GM19193 (cell line): Measurements from ENCODE around the gene BNIP3.

Experiments
- POLR2A ChIP-seq: IDR thresholded peaks from 4 replicates; pipeline ENCODE4 v1.6.1; 2011; ENCODE audit not compliant: insufficient read depth, insufficient read length; ENCODE audit errors: extremely low read depth

Gene BNIP3

DNA sequence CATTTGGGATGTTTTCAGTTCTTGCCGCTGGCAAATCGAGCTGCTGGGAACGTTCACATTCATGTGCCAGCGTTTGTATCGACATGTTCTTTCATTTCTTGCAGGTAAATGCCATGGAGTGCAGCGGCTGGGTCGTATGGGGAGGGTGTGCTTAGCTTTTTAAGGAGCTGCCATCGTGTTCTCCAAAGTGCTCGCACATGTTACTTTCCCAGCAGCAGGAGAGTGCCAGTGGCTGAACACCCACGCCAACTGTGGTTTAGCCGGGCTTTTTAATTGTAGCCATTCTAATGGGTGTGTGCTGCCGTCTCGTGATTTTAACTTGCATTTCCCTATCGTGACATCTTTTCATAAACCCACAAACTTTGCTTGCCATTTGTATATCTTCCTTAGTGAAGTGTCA lies 11.6 kb upstream of the BNIP3 start:
- no peak for TF ChIP-seq POLR2A

DNA sequence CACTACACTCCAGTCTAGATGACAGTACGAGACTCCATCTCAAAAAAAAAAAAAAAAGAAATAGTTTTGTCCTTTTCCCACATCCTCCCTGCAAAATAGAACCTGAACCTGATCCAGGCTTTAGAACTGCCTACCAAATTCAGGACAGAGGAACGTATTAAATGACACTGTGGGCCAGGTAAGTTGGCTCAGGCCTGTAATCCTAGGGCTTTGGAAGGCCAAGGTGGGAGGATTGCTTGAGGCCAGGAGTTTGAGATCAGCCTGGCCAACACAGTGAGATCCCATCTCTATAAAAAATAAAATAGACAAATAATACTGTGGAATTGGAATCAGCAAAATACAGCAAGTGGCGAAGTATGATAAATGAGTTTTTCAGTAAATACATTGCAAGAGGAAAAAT lies 10.0 kb upstream of the BNIP3 start:
- no peak for TF ChIP-seq POLR2A

DNA sequence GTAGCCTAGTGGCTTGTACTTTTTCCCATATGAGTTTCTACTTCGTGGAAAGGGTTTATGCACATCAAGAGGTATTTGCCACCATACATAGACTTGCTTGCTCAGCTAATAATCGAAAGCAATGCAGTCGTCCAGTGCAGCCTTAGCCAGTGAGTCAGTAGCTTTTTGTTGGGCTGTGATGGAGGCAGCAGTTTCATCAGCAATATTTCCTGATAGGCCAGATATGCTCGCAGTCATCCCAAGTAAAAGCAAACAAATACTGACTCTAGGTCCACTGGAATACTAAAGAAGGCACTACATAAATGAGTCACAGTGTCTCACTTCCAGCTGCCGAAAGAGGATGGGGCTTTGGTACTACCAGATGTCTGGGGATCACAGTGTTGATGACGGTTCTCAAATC lies 2.1 kb upstream of the BNIP3 start:
- TF ChIP-seq POLR2A = no peak

DNA sequence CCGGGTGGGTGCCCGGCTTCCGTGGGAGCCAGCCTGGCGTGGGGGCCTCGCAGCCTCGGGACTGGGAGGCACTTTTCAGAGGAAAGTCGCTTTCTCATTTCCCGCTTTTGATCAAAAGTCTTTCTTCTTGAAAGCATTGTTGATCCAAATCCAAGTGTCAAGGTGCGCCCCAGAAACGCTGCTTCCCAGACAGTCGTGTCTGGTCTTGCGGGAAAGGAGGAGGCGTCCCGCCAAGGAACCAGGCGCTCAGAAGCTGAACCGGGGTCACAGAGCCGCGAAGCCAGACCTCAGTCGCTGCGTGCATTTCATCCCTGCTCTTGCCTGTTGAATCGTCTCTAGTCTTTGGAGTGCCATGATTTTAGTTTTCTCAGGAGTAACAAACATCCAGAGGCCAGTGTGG lies 1.1 kb upstream of the BNIP3 start:
- TF ChIP-seq POLR2A = no peak

DNA sequence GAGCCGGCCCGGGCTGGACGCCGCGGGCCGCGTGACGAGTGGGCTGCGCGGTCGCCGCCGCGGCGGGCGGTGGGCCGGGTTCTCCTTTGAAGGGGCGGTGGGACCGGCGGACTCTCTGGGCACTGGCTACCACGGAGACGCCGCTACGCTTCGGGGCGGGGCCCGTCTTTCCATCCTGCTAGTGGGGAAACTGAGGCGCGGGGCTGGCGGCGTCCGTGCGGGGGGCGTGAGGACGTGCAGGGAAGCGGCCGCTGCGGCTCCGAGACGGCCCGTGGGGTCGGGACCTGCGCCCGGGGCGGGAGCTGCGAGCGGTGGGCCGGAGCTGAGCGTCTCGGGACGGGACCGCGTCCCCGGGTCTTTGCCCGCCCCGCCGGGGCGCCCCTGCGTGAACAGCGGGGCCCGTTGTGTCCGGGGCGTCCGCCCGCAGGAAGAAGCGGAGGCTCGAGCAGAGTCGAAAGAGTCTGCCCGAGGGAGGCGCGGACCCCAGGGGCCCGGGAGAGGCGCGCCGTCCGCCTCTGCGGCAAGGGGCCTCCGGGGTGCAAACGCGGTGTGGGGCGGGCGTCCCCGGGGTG lies 548 bp upstream of the BNIP3 start:
- no peak for TF ChIP-seq POLR2A

DNA sequence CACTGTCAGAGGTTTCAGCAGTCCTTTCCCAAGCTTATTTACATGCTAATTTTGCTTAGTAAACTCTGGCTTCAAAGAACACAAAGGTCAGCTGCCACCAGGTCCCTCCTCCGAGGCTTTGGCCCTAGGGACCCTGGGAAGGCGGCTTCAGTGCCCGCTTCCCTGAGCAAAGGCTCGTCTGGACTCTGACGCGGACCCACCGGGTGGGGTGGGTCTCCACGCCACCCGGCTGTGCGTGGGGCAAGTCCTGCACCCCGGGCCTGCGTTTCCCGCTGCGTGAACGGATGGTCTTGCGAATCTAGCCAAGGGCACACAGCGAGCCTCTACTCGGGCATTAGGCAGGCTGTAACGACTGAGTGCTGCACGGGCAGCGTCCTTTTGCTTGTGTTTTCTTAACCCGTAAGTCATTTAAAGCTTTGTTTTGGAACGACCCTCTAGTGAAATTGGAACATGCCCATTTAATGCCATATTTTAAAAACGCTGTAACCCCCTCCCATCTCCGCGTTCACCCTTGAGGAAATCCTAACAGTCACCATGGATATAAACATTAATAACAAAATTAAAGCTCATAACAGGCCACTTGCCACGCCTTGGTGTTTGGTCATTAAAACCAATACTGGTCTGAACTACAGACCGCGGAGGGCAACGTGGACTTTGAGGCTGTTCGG lies 828 bp downstream of the BNIP3 start:
- no peak for TF ChIP-seq POLR2A

DNA sequence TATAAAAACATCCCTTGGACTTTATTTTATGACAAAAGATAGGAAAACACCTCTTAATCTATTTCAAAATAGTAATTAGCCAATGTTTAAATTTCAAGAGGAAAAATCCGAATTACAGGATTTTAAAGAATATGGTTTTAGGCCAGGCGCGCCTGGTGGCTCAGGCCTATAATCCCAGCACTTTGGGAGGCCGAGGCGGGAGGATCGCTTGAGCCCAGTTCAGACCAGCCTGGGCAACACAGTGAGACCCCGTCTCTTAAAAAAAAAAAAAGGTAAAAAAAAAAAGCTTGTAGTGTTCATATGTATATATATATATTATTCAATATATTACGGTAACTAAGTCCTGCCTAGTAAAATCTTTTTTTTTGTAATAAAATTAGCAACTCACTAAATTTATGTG lies 1.4 kb downstream of the BNIP3 start:
- no peak for TF ChIP-seq POLR2A

DNA sequence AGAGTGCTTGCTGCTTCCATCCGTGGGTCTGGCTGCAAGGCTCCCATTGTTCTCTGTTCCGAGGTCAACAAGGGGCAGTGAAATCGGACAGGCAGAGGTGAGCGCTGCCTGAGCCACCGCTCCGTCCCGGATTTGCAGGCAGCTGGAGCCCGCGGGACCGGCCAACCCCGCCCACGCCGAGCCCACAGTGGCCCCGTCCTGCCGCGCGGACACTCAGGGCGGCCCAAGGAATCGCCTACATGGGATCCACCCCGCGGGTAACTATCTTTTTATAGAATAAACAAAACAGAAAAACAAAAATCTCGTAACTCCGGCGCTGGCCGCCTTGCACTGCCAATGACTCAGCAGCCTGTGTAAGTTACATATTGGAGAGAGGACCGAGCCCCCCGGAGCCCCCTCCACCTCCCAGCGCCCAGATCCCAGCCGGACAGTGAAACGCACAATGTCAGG lies 1.9 kb downstream of the BNIP3 start:
- no peak for TF ChIP-seq POLR2A

DNA sequence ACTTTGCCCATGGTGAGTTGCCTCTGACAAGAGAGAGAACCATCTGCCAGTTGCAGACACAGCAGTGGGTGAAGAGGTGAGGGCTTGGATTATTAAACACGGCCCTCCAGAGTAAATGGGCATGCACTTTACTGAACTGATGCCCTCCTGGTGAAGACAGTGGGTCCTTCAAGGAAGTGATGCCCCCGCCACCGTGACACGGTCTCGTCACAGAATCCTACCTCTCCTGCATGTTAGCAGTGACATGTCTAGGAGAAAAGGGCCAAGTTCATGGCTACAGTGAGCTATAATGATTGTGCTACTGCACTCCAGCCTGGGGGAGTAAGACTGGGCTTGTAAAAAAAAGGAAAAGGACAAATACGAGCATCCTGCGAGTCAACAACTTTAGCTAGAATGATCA lies 2.4 kb downstream of the BNIP3 start:
- no peak for TF ChIP-seq POLR2A

DNA sequence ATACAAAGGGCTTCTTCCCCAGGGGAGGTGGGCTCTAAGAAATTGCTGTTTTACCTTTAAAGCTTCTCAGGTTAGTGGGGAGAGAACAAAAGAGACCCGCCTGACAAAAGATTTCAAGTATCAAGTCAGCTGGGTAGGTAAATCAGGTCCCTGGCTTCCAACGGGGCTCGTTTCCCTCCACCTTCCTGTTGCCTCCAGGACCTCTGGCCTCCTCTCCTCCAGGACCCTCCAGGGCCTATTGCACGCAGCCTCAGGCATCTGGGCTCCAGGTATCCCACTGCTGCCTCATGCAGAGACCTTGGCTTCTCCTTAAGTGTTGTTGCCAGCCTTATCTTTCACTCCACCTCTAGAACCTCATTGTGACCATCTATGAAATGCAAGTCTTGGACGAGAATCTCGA lies 2.9 kb downstream of the BNIP3 start:
- no peak for TF ChIP-seq POLR2A

DNA sequence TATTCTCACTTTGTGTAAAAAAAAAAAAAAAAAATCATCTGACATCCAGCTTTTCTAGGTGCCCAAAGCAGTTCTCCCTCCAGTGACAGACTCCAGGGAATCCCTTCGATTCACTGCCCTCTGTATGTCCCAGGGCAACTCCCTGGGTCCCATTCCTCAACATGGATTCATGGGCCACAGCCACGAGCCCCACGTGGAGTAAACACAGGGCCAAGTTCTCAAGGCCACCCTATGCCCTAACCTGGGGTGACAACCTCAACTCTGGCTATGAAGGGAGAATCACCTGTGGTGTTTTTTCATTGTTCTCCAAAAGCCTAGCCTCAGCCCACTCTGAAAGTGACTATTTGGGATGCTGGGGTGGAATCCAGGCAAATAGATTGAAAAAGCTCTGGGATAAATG lies 3.4 kb downstream of the BNIP3 start:
- no peak for TF ChIP-seq POLR2A

DNA sequence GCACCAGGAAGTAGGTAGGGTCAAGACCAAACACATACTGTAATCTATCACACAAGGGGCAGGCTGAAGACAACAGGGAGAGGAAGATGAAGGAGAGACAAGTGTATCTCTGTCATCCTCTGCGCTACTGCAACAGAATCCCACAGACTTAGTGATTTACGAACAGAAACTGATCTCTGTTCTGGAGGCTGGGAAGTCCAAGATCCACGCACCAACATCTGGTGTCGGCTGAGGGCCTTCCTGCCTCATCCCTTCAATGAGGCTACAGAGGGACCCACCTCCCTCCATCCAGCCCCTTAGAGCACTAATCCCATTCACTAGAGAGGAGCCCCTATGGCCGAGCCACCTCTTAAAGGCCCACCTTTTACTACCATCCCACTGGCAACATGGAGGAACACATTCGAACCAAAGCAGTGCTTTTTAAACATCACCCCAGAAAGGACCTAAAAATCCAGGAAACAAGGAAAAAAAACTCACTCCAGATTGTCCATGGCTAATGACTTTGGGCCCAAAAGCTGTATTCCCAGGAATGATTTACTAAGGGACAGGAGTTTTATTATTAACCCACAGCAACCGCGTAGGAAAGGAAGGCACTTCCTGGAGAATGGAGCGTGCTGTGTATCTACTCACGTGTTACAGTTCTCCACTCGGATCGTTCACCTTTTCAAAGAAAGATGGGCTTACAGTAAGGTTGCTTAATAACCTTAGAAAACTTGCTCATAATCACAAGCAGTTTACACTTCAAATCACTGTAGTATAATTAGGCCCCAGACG lies 4.2 kb downstream of the BNIP3 start:
- TF ChIP-seq POLR2A = no peak

DNA sequence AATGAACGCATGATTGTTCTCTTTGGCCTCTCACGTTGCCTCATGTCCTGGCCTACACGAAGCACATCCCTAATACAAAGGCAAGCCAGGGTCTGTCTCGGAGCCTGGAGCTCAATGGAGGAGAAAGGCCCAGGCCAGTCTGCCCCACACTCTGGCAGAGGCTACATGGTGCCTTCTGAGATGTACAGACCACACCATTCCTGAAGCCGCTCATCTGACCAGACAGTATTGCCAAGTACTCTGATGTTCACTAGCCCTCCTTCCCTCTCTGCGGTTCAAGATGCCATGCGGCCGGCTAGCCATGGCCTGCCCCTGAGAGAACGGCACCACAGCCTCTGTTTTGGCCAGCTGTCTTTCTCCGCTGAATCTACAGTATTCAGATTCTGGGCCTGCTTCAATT lies 5.9 kb downstream of the BNIP3 start:
- TF ChIP-seq POLR2A = no peak

DNA sequence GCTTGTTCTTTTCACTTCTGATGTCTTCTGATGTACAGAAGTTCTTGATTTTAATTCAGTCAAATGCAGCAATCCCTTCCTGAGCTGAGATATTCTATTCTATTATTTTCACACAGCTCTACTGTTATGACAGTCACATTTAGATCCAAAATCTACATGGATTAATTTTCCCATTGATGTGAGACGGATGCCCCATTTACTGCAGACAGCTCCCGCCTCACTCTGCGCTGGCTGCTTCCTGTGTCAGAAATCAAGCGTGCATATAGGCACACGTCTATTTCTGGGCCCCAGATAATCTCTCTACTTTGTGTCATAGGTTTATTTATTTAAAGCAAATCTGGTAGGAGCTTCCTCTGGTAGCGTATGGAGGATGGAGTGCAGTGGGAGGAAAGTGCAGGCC lies 6.7 kb downstream of the BNIP3 start:
- no peak for TF ChIP-seq POLR2A

DNA sequence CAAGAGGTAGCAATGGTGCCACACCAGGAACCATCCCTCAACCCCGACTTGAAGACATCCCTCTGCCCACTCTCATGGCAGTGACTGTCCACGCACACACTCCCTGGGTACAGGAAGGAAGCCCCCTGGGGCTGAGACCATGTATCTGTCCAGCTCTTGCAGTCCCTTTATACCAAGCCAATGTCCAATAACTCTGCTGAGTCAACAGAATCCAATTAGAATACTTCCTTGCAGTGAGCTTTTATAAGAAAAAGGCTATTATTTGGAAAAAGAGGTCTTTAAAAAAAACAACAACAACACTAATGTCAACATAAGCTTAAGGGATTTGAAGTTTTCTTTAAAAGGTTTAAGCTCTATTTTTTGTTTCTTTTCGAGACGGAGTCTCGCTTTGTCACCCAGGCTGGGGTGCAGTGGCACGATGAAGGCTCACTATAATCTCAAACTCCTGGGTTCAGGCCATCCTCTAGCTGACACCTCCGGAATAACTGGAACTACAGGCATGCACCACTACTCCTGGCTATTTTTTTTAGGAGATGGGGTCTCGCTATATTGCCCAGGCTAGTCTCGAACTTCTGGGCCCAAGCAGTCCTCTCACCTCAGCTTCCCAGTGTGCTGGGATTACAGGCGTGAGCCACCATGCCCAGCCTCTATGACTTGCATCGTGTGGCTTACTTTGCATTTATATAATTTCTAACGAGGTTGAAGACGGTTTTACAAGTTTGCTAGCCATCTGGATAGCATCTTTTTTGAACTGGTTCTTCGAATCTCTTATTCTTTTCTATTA lies 7.5 kb downstream of the BNIP3 start:
- TF ChIP-seq POLR2A = no peak
